Measurements from ENCODE around the gene AFF4.
A peak's percentile ranks its signal among the peaks of the same experiment; 100 is the strongest.
"Not testable (repeated sequence)": the region's sequence is repeated elsewhere in the genome, so short reads cannot be mapped to it uniquely, and the experiment has no call there.

Gene AFF4, protein sequence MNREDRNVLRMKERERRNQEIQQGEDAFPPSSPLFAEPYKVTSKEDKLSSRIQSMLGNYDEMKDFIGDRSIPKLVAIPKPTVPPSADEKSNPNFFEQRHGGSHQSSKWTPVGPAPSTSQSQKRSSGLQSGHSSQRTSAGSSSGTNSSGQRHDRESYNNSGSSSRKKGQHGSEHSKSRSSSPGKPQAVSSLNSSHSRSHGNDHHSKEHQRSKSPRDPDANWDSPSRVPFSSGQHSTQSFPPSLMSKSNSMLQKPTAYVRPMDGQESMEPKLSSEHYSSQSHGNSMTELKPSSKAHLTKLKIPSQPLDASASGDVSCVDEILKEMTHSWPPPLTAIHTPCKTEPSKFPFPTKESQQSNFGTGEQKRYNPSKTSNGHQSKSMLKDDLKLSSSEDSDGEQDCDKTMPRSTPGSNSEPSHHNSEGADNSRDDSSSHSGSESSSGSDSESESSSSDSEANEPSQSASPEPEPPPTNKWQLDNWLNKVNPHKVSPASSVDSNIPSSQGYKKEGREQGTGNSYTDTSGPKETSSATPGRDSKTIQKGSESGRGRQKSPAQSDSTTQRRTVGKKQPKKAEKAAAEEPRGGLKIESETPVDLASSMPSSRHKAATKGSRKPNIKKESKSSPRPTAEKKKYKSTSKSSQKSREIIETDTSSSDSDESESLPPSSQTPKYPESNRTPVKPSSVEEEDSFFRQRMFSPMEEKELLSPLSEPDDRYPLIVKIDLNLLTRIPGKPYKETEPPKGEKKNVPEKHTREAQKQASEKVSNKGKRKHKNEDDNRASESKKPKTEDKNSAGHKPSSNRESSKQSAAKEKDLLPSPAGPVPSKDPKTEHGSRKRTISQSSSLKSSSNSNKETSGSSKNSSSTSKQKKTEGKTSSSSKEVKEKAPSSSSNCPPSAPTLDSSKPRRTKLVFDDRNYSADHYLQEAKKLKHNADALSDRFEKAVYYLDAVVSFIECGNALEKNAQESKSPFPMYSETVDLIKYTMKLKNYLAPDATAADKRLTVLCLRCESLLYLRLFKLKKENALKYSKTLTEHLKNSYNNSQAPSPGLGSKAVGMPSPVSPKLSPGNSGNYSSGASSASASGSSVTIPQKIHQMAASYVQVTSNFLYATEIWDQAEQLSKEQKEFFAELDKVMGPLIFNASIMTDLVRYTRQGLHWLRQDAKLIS

DNA sequence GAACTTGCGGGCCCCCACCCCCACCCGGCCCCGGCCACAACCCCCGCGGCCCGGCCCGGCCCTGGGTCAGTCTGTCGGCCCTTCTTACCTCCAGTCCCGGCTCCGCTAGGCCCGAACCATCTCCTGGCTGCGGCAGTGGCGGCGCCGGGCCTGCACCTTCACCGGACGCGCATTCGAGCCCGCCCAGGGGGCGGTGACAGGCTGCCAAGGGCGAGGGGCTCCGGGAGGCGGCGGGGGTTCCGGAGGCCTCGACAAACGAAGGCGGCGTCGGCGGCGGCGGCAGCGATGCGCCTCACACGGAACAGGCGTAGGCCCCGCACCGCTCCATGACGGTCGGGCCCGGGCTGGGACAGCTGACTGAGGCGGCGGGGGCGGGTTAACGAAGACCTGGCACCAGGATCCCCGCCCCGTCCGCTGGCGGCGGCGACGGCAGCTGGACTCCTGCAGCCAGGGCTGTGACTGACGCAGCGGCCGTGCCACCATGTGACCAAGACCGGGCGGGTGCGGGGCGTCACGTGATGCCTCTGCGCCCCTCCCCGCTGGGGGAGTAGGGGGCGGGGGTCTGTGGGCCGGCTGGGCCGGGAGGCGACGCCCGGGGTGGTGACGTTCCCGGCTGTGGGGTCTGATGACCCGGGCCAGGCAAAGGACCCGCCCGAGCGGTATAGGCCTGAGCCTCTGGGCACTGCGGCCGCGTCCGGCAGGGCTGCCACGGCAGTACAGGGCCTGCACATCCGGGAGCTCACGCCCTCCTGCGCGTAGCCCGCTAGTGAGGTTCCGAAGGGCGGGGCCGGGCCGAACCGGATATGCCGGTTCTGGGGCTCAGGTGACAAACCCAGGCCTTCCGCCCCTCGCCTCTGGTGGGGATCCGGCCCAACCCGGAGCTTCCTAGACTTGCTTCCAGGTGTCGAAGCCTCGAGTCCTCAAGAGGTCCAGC, at the start of gene AFF4:
TSS of gene AFF4 (minus strand) at position 464 of the 934 bp plus-strand sequence. CDS start 26,445 bp downstream, outside the sequence.
- CTCF ChIA-PET: interaction anchor here (1.2 to 1.3 kb wide), 3 partner anchors 9 to 436 kb away, joined by 3 to 5 read pairs (median 5); no protein-coding TSS in a partner anchor
- TF ChIP-seq, protein P1, sequence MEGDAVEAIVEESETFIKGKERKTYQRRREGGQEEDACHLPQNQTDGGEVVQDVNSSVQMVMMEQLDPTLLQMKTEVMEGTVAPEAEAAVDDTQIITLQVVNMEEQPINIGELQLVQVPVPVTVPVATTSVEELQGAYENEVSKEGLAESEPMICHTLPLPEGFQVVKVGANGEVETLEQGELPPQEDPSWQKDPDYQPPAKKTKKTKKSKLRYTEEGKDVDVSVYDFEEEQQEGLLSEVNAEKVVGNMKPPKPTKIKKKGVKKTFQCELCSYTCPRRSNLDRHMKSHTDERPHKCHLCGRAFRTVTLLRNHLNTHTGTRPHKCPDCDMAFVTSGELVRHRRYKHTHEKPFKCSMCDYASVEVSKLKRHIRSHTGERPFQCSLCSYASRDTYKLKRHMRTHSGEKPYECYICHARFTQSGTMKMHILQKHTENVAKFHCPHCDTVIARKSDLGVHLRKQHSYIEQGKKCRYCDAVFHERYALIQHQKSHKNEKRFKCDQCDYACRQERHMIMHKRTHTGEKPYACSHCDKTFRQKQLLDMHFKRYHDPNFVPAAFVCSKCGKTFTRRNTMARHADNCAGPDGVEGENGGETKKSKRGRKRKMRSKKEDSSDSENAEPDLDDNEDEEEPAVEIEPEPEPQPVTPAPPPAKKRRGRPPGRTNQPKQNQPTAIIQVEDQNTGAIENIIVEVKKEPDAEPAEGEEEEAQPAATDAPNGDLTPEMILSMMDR (IDR thresholded peaks at IDR 0.05; ENCODE audit: control extremely low read depth, extremely low read depth, low read depth, missing control alignments): no peak
- DNase-seq (ENCODE audit: extremely low spot score): peak; percentile 97
- POLR2A ChIA-PET: interaction anchor here (0.8 to 1.9 kb wide), 5 partner anchors 8 to 88 kb away, joined by 3 to 14 read pairs (median 4); partner anchors contain the start of gene HSPA4

DNA sequence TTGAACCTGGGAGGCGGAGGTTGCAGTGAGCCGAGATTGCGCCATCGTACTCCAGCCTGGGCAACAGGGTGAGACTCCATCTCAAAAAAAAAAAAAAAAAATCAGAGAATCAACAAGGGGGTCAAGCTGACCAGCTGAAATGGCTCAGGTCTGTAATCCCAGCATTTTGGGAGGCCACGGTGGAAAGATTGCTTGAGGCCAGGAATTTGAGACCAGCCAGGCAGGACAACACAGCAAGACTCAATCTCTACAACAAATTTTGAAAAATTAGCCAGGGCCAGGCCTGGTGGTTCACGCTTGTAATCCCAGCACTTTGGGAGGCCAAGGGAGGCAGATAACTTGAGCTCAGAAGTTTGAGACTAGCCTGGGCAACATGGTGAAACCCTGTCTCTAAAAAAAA, 45.0 kb upstream of the AFF4 start:
- POLR2A ChIA-PET; DNase-seq (ENCODE audit: extremely low spot score): not testable (repeated sequence)
- CTCF ChIA-PET: interaction anchor here (0.6 kb wide), 1 partner anchor 13 kb away, joined by 3 read pairs; no protein-coding TSS in a partner anchor

DNA sequence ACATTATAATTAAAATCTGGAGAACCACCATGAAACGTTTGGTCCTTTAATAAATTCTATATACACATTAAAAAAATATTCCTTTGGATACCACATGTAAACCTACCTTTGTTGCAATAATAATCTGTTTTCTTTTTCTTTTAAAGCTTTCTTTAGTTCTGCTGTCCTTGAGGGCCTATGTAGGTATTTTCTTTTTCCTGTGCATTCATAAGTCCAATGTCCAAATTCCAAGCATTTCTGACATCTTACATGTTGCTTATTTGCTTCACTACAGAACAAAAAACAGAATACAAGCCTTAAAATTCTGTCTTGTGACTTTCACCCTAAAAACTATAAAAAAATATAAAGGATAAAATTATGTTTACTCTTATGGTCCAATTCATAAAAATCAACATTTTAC, 43.2 kb upstream of the AFF4 start:
- POLR2A ChIA-PET: interaction anchor here (0.7 kb wide), 1 partner anchor 634 kb away, joined by 6 read pairs; no protein-coding TSS in a partner anchor
- CTCF ChIA-PET: interaction anchor here (1.6 kb wide), 1 partner anchor 12 kb away, joined by 3 read pairs; no protein-coding TSS in a partner anchor
- TF ChIP-seq, protein P1 (IDR thresholded peaks at IDR 0.05; ENCODE audit: control extremely low read depth, extremely low read depth, low read depth, missing control alignments): no peak
- DNase-seq (ENCODE audit: extremely low spot score): no peak

DNA sequence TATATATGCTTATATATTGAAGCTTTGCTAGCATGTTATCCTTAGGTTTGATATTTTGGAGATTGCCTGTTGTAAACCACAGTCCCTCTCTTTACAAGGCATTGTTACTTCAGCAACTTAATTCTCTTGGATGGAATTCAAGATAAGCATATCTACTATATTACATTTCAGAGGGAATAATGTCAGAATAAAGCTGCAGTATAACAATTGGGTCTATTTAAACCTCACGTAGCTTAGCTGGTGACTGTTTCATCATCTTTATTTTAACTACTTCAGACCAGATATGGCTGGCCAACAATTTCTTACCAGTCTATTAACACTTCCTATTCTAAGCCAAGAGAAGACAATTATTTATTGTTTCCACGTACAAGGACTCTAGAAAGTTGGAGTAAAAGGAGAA, 35.8 kb upstream of the AFF4 start:
- TF ChIP-seq, protein P1 (IDR thresholded peaks at IDR 0.05; ENCODE audit: control extremely low read depth, extremely low read depth, low read depth, missing control alignments): no peak
- CTCF ChIA-PET: interaction anchor here (0.8 to 1.7 kb wide), 2 partner anchors 13 to 31 kb away, joined by 3 to 4 read pairs; no protein-coding TSS in a partner anchor
- no peak for DNase-seq (ENCODE audit: extremely low spot score)
- POLR2A ChIA-PET: no interaction called here

DNA sequence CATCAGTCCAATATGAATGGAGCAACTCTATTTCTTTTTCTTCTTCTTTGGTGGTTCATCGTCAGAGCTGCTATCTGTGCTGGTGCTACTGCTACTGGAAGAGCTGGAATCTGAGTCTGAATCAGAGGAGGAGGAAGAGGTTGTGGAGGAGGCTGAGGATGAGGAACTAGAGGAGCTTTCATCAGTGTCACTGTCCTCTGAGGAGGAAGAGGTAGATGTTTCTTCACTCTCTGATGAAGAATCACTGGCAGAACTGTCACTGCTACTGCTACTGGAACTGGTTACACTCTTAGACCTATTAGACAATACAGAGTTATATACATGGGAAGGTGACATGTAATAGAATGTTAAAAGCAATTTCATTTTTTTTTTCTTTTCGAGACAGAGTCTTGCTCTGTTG, 35.1 kb upstream of the AFF4 start:
- no peak for DNase-seq (ENCODE audit: extremely low spot score)
- TF ChIP-seq, protein P1 (IDR thresholded peaks at IDR 0.05; ENCODE audit: control extremely low read depth, extremely low read depth, low read depth, missing control alignments): no peak
- CTCF ChIA-PET: no interaction called here
- POLR2A ChIA-PET: no interaction called here

DNA sequence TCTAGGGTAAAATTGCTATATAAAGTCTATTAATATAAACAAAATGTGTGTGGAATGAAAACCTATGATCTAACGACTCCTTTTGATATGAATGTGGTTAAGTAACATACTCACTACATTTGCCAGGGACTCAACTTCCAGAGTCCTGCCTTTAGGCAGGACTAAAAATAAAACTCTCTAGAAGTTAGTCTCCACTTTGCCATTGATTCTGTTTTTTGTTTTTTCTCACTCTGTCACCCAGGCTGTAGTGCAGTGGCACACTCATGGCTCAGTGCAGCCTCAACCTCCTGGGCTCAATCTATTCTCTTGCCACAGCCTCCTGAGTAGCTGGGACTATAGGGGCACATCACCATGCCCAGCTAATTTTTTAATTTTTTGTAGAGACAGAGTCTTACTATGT, 32.9 kb upstream of the AFF4 start:
- DNase-seq (ENCODE audit: extremely low spot score): no peak
- ChIA-PET CTCF (no interaction called here), POLR2A (no interaction called here)
- TF ChIP-seq, protein P1 (IDR thresholded peaks at IDR 0.05; ENCODE audit: control extremely low read depth, extremely low read depth, low read depth, missing control alignments): no peak

All from GM10248 (cell line).